HG03159 (cell line): ENCODE results near the gene ADCY2.
"Not testable (repeated sequence)": the region's sequence is repeated elsewhere in the genome, so short reads cannot be mapped to it uniquely, and the experiment has no call there.

ENCODE experiments used
- ATAC-seq: cut with Tn5 transposase; IDR thresholded peaks from one replicate; pipeline ENCODE4 v1.9.1; 2021; ENCODE audit warnings: mild to moderate bottlenecking, moderate library complexity; ENCODE audit not compliant: unreplicated experiment

Gene ADCY2

DNA sequence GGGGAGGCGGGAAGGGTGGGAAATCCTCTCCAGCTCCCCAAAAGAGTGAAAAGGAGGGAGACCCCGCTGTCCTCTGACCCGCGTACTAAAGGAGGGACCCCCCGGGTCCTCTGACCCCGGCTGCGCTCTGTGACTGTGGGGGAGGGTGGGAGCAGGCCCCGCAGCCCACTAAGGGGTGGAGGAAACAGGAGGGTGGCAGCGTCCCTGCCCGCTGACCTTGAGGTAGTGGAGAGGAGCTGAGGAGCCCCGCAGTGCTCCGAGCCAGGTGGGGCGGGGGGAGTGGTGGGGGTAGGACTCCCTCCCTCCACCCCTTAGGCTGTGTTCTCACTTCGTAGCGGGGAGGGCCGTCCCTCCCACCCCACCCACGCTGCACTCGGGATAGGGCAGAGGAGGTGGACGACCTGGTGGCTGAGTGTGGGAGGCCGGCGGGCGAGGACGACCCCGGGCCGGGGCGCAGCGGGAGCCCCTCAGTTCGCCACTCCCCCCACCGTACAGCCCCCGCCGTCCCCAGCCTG lies 449 bp upstream of the ADCY2 start:
- no peak for ATAC-seq

DNA sequence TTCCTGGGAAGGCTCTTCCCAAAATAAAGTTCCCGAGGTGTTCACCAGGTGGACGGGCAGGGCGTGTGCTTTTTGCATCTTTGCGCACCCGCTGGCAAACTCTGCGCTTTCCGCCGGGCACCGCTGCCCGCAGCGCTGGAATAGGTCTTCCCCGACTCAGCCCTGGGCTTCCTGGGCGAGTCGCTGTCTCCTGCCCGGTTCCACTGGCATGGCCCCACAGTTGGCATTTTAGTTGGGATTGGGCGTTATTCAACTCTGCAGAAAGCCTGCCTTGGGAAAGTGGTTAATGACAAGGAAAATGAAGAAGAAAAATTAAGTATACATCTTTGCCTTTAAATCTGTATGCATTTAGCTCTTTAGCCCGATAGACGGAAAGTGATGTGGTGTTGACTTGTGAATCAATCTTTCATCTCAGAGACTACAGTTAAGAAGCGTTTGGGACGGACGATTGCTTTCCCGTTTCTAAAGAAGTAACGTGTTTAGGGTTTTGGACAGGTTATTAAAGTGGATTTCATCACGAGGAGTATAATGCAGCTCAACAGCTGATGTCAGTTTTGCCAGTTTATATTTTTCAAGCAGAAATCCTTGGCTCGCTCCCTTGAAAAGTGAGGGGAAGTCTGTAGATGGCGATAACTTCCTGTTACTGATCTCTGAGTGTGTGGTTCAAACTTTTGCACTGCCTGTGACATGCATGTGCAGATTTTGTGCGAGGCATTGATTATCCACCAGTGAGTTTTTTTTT lies 946 bp downstream of the ADCY2 start:
- ATAC-seq = no peak

DNA sequence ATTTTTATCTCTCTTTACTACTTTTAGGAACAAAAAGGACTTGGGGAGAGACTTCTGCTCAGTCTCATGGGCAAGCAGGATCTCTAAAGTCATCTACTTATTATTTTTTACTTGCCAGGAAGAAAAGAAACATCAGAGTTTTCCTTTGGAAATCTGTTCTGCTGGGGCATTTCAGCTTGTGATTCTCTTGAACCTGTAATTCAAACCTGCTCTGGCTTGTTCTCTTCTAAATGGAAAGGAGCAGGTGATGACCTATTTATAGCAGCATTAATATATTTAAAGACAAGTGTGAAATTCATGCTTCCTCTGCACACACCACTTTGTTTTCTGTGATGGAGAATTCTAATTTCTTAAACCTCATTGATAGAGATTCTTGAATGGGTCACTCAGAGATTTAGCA lies 2.0 kb downstream of the ADCY2 start:
- ATAC-seq = no peak

DNA sequence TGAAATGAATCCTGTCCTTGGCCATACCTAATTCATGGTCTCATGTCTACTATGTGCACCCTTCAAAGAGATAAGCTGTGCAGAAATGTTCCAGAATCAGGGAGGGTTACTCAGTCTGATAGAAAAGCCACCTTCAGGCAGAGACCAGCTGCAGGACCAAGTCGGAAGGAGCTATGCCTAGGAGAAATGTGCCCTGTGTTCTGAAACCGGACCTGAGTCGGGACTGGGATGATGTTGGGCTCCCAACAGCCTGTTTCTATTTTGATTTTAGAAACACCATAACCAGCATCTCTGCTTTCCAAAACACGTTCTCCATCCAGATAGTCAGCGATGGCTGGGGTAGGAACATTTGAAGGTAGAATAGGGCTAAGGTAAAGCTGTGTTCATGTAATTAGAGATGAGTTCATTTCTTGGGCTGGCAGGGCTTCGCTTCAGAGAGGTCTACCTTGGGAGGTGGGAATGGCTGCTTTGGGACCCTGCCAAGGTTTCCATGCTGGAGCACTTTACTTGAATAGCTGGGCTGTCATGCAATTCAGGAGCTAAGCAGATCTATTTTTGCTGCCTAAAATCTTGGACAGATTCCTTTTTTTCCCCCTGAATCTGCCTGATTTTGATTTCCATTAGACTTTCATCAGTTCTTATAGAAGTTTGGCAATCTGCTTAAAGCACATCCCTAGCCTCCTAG lies 2.8 kb downstream of the ADCY2 start:
- ATAC-seq = no peak

DNA sequence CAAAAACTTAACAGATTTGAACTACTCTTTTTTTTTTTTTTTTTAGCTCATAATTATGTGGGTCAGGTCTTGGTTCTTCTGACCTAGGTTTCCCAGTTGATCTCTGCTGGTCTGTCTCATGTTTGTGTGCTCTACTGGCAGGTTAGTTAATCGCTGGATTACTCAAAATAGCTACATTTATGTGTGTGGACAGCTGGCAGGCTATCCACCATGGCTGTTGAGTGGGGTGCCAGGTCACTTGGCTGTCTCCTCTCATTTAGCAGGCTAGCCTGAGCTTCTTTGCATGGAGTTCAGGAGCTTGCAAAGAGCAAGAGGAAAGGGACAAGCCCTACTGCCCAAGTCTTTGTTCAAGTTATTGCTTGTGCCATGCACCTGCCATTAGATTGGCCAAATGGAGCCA lies 9.3 kb downstream of the ADCY2 start:
- ATAC-seq = no peak

DNA sequence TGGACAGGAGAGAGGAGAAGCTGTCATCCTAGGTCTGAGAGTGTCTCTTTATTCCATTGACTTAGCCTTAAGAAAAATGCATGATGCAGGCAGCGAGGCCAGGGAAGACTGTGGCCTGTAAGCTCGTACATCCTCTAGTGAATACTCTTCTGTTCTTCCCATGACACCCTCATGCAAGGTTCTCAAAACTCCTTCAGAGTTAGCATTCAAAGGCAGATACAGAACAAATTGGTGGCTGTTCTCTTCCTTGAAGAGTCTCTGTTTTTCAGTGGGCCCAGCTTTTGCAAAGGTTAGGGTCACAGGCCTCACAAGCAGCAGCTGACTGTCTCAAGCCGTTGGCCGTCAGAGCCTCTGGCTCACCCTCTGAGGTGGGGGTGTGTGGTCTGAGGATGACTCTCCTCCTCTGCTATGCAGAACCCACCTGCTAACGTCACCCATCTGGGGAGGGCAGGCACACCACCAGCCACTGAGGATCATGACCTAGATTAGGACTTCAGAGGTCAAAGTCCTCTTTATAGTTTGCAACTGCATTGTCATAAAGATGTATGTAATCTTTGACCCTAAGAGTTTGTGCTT lies 15.1 kb downstream of the ADCY2 start:
- no peak for ATAC-seq

DNA sequence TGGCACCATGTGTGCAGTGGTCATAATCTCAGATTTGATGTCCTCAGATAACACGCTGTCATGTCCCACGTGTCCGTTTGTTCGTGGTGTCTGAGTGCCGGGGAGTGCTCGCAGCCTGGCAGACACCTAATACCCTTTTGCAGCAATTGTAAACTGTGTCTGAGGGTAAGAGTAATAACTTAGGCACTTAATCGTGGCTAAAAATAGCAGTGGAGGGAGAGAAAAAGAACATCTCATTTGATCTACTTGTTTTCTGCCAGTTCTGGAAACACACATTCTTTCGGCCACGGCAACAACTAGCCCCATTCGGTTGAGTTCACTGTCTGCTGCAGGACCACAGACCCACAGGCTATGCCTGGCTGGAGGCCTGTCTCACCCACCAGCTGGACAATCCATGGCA lies 16.5 kb downstream of the ADCY2 start:
- ATAC-seq = no peak

DNA sequence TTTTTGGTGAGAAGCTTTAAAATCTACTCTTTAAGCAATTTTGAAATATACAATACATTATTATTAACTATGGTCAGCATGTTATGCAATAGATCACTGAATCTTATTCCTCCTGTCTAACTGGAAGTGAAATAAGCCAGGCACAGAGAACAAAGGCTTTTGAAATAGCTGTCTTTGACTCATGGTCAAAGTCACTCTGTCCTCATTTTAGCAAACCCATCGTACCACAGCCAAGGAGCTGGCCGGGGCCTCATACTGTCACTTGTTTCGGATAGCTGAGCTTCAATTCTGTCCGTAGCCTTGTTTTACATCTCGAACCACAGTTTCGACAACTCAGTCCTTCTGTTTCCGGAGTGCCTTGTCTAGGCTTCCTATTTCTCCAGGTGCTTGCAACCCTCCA lies 19.2 kb downstream of the ADCY2 start:
- ATAC-seq = no peak

DNA sequence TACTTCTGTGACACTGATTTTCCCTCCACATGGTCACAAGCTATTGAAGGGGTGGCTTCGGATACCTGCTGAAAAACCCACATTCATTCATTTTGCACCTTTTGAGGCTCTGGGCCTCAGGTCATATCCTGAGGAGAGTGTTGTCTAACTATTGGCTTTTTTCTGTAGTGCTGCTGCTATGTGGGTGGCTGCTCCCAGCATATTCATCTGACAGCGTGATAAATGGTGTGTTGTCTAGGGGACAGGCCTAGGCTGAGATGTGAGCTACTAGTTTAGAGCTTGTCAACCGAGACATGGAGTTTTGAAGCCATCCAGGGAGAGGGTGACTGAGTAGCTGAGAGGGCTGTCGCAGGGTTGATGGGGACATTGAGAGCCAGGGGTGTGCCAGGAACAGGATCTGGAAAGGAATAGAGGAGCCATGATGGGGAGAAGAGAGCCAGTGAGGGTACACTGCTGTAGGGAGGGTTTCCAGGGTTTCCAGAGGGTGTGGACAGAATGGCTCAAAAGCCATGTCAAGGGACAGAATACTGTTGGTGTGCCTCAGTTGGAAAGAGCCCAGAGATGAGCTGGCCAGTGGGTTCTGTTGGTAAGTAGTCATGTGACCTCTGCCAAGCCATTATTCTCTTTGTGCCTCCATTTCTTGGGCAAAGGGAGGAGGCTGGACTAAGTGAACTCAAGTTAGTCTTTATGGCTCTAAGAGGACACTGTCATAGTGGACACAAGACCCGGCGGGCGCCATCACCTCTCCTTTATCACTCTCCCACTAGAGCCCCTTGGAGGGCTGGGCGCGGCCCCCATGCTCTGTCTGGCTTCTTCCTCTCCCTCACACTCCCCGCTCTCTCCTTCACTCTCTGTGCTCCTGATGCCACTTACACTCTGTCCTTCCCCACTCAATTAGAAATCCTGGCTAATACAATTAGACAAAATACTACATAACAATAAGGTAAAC lies 19.9 kb downstream of the ADCY2 start:
- ATAC-seq = no peak

DNA sequence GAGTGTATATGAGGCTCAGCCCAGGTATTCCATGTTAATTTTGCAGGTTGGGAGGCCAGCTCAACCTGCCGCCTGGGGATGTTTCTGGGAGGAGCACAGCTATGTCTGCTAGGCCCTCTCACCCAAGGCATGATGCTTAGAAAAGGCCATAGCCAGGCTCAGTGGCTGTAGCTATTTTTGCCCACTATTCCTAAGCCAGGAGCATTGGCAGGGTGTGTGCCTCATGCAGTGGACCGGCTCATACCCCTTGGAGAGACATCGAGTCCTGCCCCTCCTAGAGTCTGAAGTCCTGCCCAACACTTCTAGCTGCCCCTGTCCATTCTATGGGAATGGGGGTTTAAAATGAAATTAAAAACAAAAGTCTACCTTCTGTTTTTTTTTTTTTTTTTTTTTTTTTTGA lies 22.3 kb downstream of the ADCY2 start:
- no peak for ATAC-seq

DNA sequence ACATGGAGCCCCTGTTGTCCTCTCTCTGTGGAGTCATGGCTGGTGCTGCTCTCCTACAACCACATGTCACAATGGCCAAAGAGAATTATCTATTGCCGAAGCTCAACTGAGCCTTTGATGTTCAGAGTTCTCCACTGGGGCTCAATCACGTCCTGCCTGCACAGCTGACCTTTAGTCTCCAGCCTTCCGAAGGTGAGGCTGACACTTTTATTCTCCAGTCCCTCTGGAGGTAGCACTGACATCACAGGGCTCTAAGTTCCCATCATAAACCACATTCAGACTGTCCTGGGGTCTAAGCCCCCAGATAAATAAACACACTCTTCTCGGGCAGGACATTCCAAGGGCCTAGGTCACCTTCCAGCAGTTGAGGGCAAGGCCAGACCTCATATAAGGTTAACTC lies 23.4 kb downstream of the ADCY2 start:
- ATAC-seq = no peak

DNA sequence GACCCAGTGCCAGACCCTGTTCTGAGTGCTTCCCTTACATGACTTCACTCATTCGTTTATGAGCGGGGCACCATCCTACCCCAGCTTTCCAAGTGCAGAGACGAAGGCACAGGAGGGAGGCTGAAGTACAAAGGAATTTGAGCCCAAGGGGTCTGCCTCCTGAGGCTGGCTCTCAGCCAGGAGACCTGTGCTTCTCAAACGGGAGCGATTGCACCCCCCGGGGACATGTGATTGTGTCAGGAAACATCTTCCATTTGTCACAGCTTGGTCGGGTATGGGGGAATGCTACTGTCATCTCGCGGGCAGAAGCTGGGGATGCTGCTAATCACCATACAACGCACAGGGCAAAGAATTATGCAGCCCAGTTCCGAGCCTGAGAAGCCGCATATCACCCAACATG lies 23.9 kb downstream of the ADCY2 start:
- no peak for ATAC-seq

DNA sequence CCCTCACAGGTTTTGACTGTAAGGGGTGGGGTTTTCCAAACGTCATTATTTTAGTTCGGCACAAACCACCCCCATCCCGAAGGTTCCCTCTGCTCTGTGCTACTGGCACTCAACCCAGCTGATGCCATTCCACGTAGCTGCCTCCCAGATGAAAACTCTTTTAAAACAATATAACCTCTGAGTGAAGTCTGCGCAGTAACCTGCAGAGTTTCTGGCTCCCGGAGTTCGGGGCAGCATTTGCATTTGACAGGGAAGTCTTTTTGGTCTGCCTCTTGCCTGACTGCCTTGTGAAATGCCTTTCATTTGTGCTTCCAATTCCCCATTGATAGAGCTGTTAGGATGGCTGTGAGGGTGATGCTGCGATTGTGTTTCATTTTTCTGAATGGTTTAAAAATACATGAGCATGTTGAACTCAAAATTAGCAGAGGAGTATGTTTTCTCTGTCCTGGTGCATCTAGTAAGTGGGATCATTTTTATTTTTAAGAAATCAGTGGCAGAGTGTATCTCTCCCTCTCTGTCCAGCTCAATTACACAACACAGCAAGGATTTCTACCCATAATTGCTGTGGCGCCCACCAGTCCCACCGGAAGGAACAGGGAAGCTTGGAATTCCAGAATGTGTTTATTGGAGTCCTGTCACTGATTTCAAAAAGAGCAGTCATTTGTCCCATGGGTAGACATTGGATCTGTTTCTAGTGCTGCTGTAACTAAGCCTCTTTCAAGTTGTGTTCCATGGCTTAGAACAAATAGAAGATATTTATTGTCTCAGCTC lies 24.8 kb downstream of the ADCY2 start:
- no peak for ATAC-seq

DNA sequence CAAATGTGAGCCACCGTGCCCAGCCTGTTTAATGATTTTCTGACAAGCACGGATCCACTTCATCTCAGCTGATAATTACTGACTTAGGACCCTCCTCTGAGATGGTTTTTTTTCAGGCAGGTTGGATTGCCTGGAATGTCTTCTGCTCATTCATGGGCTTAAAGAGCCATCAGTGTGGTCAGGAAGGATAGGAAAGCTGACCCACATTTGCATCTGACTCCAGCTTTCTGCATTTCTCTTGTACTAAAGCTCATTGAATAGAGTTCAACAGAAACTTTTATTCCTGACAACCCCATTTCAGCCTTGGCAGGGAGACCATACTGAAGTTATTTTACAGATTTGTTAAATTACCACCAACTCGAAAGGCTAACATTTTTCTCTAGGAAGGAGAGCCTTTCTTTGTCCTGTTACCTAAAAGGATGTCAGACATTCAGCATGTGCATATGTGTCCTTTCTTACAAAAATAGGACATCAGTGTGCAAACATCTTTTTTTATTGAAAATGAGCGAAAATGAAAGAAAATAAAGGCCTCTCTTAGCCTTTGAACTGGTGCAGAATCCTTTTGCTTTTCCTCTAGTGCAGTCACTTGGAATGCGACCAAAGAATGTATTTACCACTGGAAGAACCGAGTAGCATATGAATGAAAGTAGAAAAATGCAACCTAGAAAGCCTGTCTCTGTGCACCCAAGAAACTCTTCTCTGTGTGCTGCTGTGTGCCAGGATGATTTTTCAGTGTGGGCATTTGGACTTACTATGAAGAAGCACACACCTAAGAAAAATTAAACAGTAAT lies 26.6 kb downstream of the ADCY2 start:
- no peak for ATAC-seq

DNA sequence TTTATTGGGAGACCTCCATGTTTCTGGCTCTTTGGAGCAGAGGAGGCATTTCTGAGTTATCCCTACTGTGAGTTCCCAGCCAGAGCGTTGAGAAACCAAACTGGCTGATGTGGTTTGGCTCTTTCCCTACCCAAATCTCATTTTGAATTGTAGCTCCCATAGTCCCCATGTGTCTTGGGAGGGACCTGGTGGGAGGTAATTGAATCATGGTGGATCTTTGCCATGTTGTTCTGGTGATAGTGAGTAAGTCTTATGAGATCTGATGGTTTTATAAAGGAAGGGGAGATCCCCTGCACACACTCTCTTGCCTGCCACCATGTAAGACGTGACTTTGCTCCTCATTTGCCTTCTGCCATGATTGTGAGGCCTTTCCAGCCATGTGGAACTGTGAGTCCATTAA lies 27.3 kb downstream of the ADCY2 start:
- not testable (repeated sequence) for ATAC-seq

DNA sequence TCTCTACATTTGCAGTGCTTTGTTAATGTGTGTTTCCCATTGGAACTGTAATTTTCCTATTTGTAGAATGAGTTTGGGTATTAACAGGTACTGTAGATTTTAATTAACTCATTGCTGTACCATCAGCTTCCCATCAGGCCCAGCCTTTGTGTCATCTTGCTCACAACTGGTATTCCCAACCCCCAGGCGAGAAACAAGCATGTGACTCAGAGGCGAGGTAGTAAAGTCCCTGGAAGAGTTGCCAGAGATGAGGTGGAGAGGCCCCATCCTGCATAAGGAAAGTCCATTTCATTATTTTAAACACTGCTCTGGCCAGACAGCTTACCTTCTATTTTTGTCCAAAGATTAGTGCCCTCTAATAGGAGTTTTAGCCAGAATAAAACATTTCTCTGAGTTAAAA lies 29.9 kb downstream of the ADCY2 start:
- no peak for ATAC-seq

DNA sequence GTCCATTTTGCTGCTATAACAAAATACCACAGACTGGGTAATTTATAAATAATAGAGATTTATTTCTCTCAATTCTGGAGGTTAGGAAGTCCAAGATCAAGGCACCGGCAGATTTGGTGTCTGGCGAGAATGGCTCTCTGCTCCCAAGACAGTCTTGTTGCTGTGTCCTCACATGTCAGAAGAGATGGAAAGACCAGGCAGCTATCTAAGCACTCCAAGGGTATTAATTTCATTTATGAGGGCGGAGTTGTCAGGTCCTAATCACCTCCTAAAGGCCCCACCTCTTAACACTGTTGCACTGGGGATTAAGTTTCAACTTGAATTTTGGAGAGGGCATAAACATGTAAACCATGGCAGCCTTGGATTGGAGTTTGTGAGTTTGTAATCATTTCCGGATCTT lies 30.3 kb downstream of the ADCY2 start:
- ATAC-seq = no peak

DNA sequence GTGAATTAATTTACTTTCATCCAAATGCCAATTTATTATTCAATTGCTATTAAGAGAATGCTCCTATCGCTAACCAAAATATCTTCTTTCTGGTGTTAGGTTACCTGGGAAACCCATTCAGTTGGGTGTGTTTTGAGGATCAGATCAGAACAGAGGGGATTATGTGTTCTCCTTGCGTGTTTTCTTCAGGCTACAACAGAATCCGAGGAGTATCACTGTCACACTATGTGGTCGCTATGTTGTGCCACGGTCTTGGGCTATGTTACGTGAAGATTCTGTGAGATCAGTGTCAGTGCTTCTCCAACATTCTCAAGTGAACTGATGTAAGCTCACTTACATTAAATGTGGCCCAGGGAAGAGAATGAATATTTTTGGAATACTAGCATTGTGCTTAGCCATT lies 39.0 kb downstream of the ADCY2 start:
- no peak for ATAC-seq

DNA sequence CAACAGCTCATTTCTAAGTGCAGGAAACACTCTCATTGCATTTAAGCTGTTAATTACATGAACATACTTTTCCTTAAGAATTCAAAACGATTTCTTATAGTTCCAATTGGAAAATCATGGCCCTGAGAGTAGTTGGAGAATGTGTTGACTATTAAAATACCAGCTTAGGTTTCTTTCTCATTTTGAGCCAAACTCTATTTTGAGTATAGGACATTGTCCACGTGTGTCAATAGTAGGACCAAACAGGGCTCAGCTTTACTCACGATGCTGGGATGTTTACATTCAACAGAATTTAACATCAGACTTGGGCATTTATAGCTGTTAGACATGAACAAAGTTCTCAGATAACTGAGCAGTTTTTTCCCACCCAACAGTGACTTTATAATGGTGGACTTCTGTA lies 39.6 kb downstream of the ADCY2 start:
- no peak for ATAC-seq

DNA sequence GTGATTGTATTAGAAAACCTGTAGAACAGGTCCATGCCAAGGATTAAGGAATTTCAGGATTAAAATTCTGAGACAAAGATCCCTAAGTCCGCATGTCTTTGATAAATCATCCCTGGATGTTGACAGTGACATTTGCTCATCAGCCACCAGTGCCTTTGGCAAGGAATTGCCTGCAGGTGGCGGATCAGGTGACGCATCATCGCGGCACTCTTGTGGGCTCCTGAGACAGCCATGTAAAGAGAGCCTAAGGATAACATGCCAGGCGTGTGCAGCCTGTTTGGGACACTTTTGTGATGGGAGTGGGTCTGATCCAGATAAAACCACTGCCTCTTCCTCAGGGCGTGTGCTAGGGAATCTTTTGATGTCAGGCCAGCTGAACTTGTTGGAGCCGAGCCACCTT lies 40.6 kb downstream of the ADCY2 start:
- no peak for ATAC-seq
